ENCODE results near the gene THADA. TPM values are rescaled to one million over a fixed set of nuclear protein-coding genes. Genes with fewer than 3 reads are reported as not detected.
A peak's percentile ranks its signal among the peaks of the same experiment; 100 is the strongest.

Gene THADA
- total and polyA plus RNA-seq, 8 donors, result 32.9 to 42.7 (median 37.2) TPM

DNA sequence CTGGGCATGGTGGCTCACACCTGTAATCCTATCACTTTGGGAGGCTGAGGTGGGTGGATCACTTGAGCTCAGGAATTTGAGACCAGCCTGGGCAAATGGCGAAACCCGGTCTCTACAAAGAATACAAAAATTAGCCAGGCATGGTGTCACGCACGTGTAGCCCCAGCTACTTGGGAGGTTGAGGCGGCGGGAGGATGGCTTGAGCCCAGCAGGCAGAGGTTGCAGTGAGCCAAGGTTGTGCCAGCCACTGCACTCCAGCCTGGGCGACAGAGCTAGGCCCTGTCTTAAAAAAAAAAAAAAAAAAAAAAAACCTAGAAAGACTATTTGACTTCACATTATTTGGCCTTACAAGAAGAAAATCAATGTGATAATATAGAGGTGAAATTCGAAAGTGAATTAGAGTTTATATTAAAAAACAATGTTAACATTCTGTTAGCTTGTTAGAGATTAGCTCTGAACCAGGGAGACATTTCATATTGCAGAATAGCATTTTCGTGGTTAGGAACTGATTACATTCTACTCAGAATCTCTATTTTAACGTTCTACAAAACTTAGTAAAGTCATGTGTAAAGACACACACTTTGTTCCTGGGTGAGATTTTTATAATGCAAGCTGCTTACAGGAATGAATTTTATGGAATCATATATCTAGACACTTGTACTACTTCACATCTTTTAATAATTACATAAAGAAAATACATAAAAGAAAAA lies 120.5 kb downstream of the THADA start:
- Histone ChIP-seq H3K9me3 (no peaks in the 10 kb centered on the region), H3K4me1 (no peaks in the 10 kb centered on the region), H3K4me3 (no peak overlapping the region), H3K27me3 (no peaks in the 10 kb centered on the region), H3K36me3 (no peaks in the 10 kb centered on the region), H3K27ac (no peak overlapping the region)
- intact Hi-C loops (cut with DNase I), result no loop called here
- TF ChIP-seq, protein P1, sequence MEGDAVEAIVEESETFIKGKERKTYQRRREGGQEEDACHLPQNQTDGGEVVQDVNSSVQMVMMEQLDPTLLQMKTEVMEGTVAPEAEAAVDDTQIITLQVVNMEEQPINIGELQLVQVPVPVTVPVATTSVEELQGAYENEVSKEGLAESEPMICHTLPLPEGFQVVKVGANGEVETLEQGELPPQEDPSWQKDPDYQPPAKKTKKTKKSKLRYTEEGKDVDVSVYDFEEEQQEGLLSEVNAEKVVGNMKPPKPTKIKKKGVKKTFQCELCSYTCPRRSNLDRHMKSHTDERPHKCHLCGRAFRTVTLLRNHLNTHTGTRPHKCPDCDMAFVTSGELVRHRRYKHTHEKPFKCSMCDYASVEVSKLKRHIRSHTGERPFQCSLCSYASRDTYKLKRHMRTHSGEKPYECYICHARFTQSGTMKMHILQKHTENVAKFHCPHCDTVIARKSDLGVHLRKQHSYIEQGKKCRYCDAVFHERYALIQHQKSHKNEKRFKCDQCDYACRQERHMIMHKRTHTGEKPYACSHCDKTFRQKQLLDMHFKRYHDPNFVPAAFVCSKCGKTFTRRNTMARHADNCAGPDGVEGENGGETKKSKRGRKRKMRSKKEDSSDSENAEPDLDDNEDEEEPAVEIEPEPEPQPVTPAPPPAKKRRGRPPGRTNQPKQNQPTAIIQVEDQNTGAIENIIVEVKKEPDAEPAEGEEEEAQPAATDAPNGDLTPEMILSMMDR (IDR thresholded peaks at IDR 0.05), result no peak
- ATAC-seq, result no peak
- no peak for DNase-seq

- ATAC-seq, result no peak
- no peaks in the 10 kb centered on the region for H3K9me3 ChIP-seq
- H3K4me3 ChIP-seq, result no peak overlapping the region
- no peaks in the 10 kb centered on the region for H3K36me3 ChIP-seq
- intact Hi-C loops (cut with DNase I), result no loop called here
- TF ChIP-seq, protein P1 (IDR thresholded peaks at IDR 0.05), result no peak
- no peak overlapping the region for H3K27ac ChIP-seq
- no peaks in the 10 kb centered on the region for H3K27me3 ChIP-seq
- H3K4me1 ChIP-seq, result peaks cover 0 to 7% of the 10 kb centered on the region in 2 donors
- no peak for DNase-seq
These were observed 121.6 kb downstream of the THADA start for GRCh38 chr2:43474273-43474672.

- H3K4me1 ChIP-seq, result peaks cover 0 to 11% of the 10 kb centered on the region in 2 donors
- DNase-seq, result peak in 1 of 4 donors; percentile 51
- no peaks in the 10 kb centered on the region for H3K36me3 ChIP-seq
- no peak overlapping the region for H3K4me3 ChIP-seq
- TF ChIP-seq, protein P1 (IDR thresholded peaks at IDR 0.05), result no peak
- H3K27me3 ChIP-seq, result no peaks in the 10 kb centered on the region
- intact Hi-C loops (cut with DNase I), result no loop called here
- ATAC-seq, result no peak
- H3K27ac ChIP-seq, result no peak overlapping the region
- H3K9me3 ChIP-seq, result no peaks in the 10 kb centered on the region
These were observed 122.1 kb downstream of the THADA start for GRCh38 chr2:43473767-43474166.

- ATAC-seq (no peak), DNase-seq (no peak)
- Histone ChIP-seq H3K4me1 (peaks cover 0 to 20% of the 10 kb centered on the region in 2 donors), H3K27me3 (no peaks in the 10 kb centered on the region), H3K9me3 (no peaks in the 10 kb centered on the region), H3K4me3 (no peak overlapping the region), H3K27ac (no peak overlapping the region), H3K36me3 (no peaks in the 10 kb centered on the region)
- TF ChIP-seq, protein P1 (IDR thresholded peaks at IDR 0.05), result no peak
- intact Hi-C loops (cut with DNase I), result no loop called here
These were observed 123.2 kb downstream of the THADA start for GRCh38 chr2:43472527-43473194.

- no peak for DNase-seq
- H3K9me3 ChIP-seq, result no peaks in the 10 kb centered on the region
- peak; percentile 79 for ATAC-seq
- H3K36me3 ChIP-seq, result no peaks in the 10 kb centered on the region
- H3K27ac ChIP-seq, result no peak overlapping the region
- H3K4me1 ChIP-seq, result peaks cover 0 to 20% of the 10 kb centered on the region in 2 donors
- H3K27me3 ChIP-seq, result no peaks in the 10 kb centered on the region
- TF ChIP-seq, protein P1 (IDR thresholded peaks at IDR 0.05), result no peak
- intact Hi-C loops (cut with DNase I), result no loop called here
- H3K4me3 ChIP-seq, result no peak overlapping the region
These were observed 126.1 kb downstream of the THADA start for GRCh38 chr2:43469713-43470112.
